ENCODE results near the gene EPHB1.
"Not testable (repeated sequence)": the region's sequence is repeated elsewhere in the genome, so short reads cannot be mapped to it uniquely, and the experiment has no call there.

EPHB1 gene

GRCh38 chr3:134788283-134788682 lies 6.8 kb upstream of the EPHB1 start:
- not testable (repeated sequence) for DNase-seq

DNA sequence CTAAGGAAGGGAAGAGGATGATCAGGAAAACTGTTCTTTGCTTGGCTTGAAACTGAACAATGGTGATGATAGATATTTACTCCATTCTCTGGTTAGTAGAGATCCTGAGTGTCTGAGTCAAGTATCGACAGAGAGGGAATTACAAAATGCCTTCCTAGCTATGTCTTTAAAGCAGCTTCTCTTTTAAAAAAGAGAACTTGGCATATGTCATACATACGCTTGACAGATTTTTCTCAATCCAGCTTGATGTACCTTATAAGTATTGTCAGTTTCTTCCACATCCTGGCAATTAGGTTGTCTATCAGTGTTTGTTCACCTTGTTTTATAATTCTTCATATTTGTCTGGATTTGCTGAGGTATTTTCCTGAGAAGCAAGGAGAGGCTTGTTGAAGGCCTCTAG lies 5.0 kb upstream of the EPHB1 start:
- no peak for DNase-seq

- DNase-seq: no peak
These were observed 3.1 kb upstream of the EPHB1 start for GRCh38 chr3:134791992-134792391.

DNA sequence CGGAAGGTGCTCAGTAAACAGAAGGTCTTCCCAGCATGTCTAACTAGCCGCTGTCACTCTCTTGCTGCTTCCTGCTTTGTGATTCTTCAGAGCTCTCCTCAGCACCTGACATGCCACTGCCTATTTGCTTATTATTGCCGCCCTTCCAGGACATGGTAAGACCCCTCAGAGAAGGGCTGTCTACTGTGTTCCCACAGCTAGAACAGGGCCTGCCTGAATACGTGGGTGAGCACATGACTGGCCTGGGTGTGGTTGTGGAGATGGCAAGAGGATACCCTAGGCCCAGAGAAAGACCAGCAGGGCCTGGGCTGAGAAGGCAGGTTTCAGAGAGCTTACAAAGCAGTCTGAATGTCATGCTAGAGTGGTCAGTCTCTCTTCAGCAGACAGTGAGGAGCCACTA lies 2.4 kb upstream of the EPHB1 start:
- no peak for DNase-seq

DNA sequence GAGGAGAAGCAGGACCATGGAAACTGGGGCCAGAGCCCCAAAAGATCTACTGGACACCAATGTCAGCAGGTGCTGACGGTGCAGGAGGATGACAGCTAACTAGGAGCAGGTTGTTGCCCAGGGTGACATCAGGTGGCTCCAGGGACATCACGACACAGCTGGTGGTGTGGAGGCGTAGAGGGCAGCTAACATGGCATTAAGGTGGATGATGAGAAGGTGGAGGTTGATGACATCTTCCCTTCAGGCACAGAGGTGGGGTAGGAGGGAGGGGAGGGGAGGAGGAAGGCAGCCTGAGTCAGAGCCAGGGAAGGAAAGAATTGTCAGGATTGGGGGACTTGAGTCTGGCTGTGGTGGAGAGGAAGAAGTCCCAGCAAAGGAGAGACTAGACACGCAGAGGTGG lies 1.5 kb upstream of the EPHB1 start:
- DNase-seq: no peak

DNA sequence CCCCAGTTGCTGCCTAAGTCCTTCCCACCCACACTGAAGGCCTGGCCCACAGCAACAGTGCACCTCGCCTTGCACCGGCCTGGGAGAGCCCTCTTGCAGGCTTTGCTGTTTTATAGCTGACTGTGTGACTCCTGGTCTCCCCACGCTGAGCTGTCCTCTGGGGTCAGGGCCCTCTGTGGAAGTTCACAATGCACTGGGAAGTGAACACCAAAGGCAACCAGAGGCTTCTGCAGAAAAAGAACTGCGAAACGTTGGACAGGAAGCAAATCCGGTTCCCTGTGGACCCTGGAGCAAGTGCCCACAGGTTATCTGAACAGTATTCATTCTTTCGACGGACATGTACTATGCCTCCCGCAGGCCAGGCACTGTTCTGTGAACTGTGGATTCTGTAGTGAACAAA lies 737 bp upstream of the EPHB1 start:
- DNase-seq: no peak

DNA sequence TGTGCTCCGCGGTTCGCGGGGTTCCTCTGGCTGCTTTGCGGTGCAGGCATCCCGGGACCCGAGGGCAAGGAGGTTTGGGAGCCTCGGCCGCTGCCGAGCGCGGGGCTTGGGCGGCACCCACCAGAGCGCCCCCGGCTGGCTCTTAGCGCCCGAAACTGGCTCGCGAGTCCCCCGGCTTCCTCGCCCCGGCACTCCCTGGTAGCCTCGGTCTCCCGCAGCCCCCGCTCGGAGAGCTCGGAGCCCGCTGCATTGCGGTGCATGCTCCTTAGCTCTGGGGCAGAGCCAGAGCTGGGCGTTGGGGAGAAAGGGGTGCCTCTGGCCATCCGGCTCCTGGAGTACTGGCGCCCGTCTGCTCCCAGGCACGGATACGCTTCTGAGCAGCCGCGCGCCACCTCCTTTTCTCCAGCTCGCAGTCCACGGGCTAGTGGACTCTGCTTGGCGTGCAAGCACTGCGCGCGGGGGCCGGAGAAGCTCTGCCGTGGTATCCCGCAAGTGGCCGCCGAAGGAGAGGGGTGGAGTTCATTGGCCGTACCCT lies 753 bp downstream of the EPHB1 start:
- DNase-seq: no peak

- no peak for DNase-seq
These were observed 1.4 kb downstream of the EPHB1 start for GRCh38 chr3:134796281-134797056.

- DNase-seq: no peak
These were observed 2.1 kb downstream of the EPHB1 start for GRCh38 chr3:134797057-134797740.

- DNase-seq: no peak
These were observed 2.8 kb downstream of the EPHB1 start for GRCh38 chr3:134797741-134798451.

- no peak for DNase-seq
These were observed 3.7 kb downstream of the EPHB1 start for GRCh38 chr3:134798681-134799311.

- no peak for DNase-seq
These were observed 4.3 kb downstream of the EPHB1 start for GRCh38 chr3:134799393-134799792.

GRCh38 chr3:134801204-134801958 lies 6.3 kb downstream of the EPHB1 start:
- DNase-seq: no peak

GRCh38 chr3:134802428-134803050 lies 7.5 kb downstream of the EPHB1 start:
- no peak for DNase-seq

DNA sequence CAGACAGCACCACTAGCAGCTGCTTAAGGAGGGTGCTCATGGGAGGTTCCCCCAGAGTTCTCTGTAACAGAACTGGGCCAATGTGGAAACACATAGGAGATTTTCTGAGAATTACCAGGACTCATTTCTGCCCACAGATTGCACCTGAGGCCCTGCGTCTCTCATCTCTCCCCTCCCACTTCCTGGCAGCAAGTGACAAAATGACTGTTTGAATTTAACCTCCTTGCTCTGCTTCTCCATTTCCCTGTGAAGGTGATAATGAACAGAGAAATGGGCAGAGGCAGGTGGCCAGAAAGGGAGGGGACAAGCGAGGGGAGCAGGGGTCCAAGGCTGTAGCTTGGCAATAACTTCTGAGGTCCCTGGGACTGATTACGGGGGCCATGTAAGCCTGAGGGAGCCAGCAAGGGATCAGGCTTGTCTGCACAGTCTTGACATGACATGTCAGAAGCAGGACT lies 8.0 kb downstream of the EPHB1 start:
- no peak for DNase-seq

DNA sequence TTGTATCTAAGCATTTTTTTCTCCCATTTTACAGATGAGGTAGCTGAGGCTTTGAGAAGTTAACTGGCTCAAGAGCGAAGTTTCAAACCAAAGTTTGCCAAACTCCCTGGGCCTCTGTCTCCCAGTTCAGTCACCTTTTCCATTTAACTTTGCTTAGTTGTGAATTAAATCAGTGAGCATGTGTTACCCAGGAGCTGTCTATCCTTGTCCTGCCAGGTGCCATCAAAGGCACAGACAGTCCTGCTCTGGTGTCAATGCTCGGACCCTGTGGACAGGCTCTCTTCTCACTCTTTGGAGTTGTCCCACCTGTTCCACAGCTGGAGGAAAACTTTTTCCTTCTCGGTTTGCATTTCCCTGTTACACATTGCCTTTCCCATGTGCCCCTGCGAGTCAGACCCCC lies 8.6 kb downstream of the EPHB1 start:
- no peak for DNase-seq

GRCh38 chr3:134804508-134805480 lies 9.7 kb downstream of the EPHB1 start:
- peak; percentile 6 for DNase-seq

- no peak for DNase-seq
These were observed 12.1 kb downstream of the EPHB1 start for GRCh38 chr3:134807189-134807588.

DNA sequence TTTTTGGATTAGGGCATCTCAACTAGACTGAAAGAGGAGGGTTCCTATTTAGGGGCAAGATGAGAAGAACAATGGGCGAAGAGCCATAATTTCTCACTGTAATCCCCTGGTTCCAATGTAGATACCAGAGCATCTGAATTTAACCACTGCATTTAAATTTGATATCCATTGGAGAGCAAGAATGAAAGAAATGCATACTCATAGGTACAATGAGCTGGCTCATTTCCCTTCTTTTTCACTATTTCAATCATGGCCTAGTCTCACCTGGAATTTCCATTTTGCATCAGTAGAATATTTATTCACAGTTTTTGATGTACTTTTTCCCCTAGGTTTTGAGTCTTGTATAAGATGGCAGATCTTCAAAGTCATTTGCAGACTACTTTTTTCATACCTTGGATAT lies 13.8 kb downstream of the EPHB1 start:
- no peak for DNase-seq

DNA sequence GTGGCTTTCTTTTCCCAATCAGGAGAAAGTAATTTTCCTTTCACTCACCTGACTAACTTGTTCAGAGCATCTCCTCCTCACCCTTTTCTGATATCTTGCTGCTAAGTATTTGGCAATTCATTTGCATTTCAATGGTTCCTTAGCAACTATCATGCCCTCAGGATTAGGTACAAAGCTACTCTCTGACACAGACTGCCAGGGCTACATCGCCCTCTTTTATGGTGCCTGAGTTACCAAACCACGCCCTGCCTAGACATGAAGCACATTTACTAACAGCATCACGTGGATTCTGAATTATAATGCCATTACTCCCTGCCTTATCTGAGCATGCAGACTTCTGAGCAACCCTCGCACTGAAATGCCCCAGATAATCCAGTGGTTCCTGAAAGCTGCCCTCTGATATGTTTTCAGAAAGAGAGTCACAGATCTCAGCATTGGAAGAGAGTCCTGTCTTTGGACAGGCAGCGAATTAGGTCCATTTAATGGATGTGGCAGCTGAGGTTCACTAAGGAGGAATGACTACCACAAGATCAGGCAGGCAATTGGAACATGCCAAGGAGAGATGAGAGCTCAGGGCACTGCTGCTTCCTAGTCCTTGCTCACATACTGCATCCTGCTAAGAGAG lies 14.5 kb downstream of the EPHB1 start:
- no peak for DNase-seq

Measured in NCI-H2029 treated with DMSO at 0.1 percent for 48 hours (cell line).